GM20431 (cell line): Measurements from ENCODE around the gene AKIRIN1.
"Not testable (repeated sequence)": the region's sequence is repeated elsewhere in the genome, so short reads cannot be mapped to it uniquely, and the experiment has no call there.

Experiments
- in situ Hi-C: fragments of 300-500 bp; cut with MseI, MboI; formaldehyde crosslinking; loops from one replicate; pipeline ENCODE4 v1.15.0; 2020; ENCODE audit warnings: low sequenced_read_pairs; ENCODE audit not compliant: unreplicated experiment

Gene AKIRIN1

GRCh38 chr1:38990738-38991637 lies at the start of gene AKIRIN1:
Gene AKIRIN1 (plus strand): TSS chr1:38991276. CDS start chr1:38991381, 105 bp downstream.
- in situ Hi-C loops, result no loop called here

GRCh38 chr1:38941527-38942019 lies 49.5 kb upstream of the AKIRIN1 start, which contains the start of gene RHBDL2:
Gene RHBDL2 (minus strand): TSS chr1:38941830. CDS start chr1:38919212, 22,618 bp downstream.
- in situ Hi-C loops, result no loop called here

- in situ Hi-C loops, result no loop called here
These were observed 48.2 kb upstream of the AKIRIN1 start for GRCh38 chr1:38942664-38943428.

- in situ Hi-C loops, result no loop called here
These were observed 46.5 kb upstream of the AKIRIN1 start for GRCh38 chr1:38944547-38944946.

- in situ Hi-C loops, result no loop called here
These were observed 40.5 kb upstream of the AKIRIN1 start for GRCh38 chr1:38950553-38950952.

- in situ Hi-C loops, result no loop called here
These were observed 37.6 kb upstream of the AKIRIN1 start for GRCh38 chr1:38953433-38953860.

GRCh38 chr1:38958967-38959366 lies 32.1 kb upstream of the AKIRIN1 start:
- in situ Hi-C loops, result no loop called here

GRCh38 chr1:38962113-38962512 lies 29.0 kb upstream of the AKIRIN1 start:
- in situ Hi-C loops, result no loop called here

GRCh38 chr1:38962560-38962959 lies 28.5 kb upstream of the AKIRIN1 start:
- in situ Hi-C loops, result no loop called here

- in situ Hi-C loops, result no loop called here
These were observed 26.9 kb upstream of the AKIRIN1 start for GRCh38 chr1:38964140-38964548.

GRCh38 chr1:38973145-38973544 lies 17.9 kb upstream of the AKIRIN1 start:
- in situ Hi-C loops, result not testable (repeated sequence)

- in situ Hi-C loops, result no loop called here
These were observed 17.2 kb upstream of the AKIRIN1 start for GRCh38 chr1:38973659-38974437.

- in situ Hi-C loops, result not testable (repeated sequence)
These were observed 13.5 kb upstream of the AKIRIN1 start for GRCh38 chr1:38977399-38978244.

- in situ Hi-C loops, result not testable (repeated sequence)
These were observed 12.9 kb upstream of the AKIRIN1 start for GRCh38 chr1:38978245-38978542.

GRCh38 chr1:38979380-38979779 lies 11.7 kb upstream of the AKIRIN1 start:
- in situ Hi-C loops, result not testable (repeated sequence)

- in situ Hi-C loops, result no loop called here
These were observed 1.1 kb upstream of the AKIRIN1 start for GRCh38 chr1:38989979-38990378.

GRCh38 chr1:38990386-38990737 lies 714 bp upstream of the AKIRIN1 start:
- in situ Hi-C loops, result no loop called here

GRCh38 chr1:38991638-38992411 lies 749 bp downstream of the AKIRIN1 start:
- in situ Hi-C loops, result no loop called here
